PFSK-1 (cell line): ENCODE results near the gene PTPN9.

Experiments
- FOXP2 ChIP-seq: optimal IDR thresholded peaks from 2 replicates; pipeline ENCODE3; 2011; ENCODE audit warnings: borderline replicate concordance, control low read depth, inconsistent platforms; ENCODE audit not compliant: insufficient read depth; ENCODE audit errors: extremely low read length, extremely low read depth
- POLR2AphosphoS5 ChIP-seq: IDR thresholded peaks from 2 replicates; pipeline ENCODE4 v1.6.1; 2012; ENCODE audit warnings: low read depth, mild to moderate bottlenecking, control low read depth, low read length, moderate library complexity
- REST ChIP-seq, 2 experiments: IDR thresholded peaks; 2 replicates each; pipeline versions ENCODE4 v1.6.1 to v1.8.0; 2011 to 2012; ENCODE audit warnings: low read depth in 2 of 2, low read length in 2 of 2, control low read depth in 1 of 2, inconsistent platforms in 1 of 2, mild to moderate bottlenecking in 1 of 2, moderate library complexity in 1 of 2; ENCODE audit not compliant: insufficient read depth in 1 of 2
- SIN3A ChIP-seq: IDR thresholded peaks from 2 replicates; pipeline ENCODE4 v1.6.1; 2012; ENCODE audit warnings: mild to moderate bottlenecking, low read length, moderate library complexity, borderline replicate concordance; ENCODE audit not compliant: insufficient read depth
- TAF1 ChIP-seq: IDR thresholded peaks from 2 replicates; pipeline ENCODE4 v1.6.1; 2012; ENCODE audit warnings: low read length, control low read depth, borderline replicate concordance; ENCODE audit not compliant: insufficient read depth

The PTPN9 gene

GRCh38 chr15:75620058-75620820 is 41.1 kb upstream of the PTPN9 start:
- TF ChIP-seq SIN3A (no peak), POLR2AphosphoS5 (no peak), TAF1 (no peak), REST (IDR thresholded peaks at IDR 0.05; ENCODE audit: insufficient read depth in 1 of 2, low read depth in 2 of 2, low read length in 2 of 2) (no peak), FOXP2 (no peak)

GRCh38 chr15:75616766-75617165 is 37.7 kb upstream of the PTPN9 start:
- TF ChIP-seq TAF1, result no peak
- TF ChIP-seq REST (IDR thresholded peaks at IDR 0.05; ENCODE audit: insufficient read depth in 1 of 2, low read depth in 2 of 2, low read length in 2 of 2), result no peak
- no peak for TF ChIP-seq POLR2AphosphoS5
- no peak for TF ChIP-seq SIN3A
- TF ChIP-seq FOXP2, result no peak

- no peak for TF ChIP-seq REST (IDR thresholded peaks at IDR 0.05; ENCODE audit: insufficient read depth in 1 of 2, low read depth in 2 of 2, low read length in 2 of 2)
- no peak for TF ChIP-seq POLR2AphosphoS5
- TF ChIP-seq TAF1, result no peak
- no peak for TF ChIP-seq SIN3A
- no peak for TF ChIP-seq FOXP2
Measured at GRCh38 chr15:75606711-75607699, 27.9 kb upstream of the PTPN9 start.

- no peak for TF ChIP-seq FOXP2
- TF ChIP-seq TAF1, result no peak
- no peak for TF ChIP-seq REST (IDR thresholded peaks at IDR 0.05; ENCODE audit: insufficient read depth in 1 of 2, low read depth in 2 of 2, low read length in 2 of 2)
- no peak for TF ChIP-seq SIN3A
- no peak for TF ChIP-seq POLR2AphosphoS5
Measured at GRCh38 chr15:75606026-75606425, 26.9 kb upstream of the PTPN9 start.
